K562 (cell line): ENCODE results near the gene ECM1. TPM values are rescaled to one million over a fixed set of nuclear protein-coding genes. Genes with fewer than 3 reads are reported as not detected.
A peak's percentile ranks its signal among the peaks of the same experiment; 100 is the strongest.

Experiments
- FOSL1 ChIP-seq: fragments of 200-800 bp; sonication (Bioruptor generic); conservative IDR thresholded peaks from 2 replicates; pipeline ENCODE4 v1.6.1; 2016; ENCODE audit warnings: missing genetic modification characterization, missing compliant biosample characterization
- JUND ChIP-seq, 2 experiments: IDR thresholded peaks; 2 replicates in 1 of 2; 3 replicates in 1 of 2; pipeline ENCODE4 v1.6.1; 2011; ENCODE audit warnings: borderline replicate concordance in 2 of 2, low read depth in 2 of 2, low read length in 2 of 2, improper control_type of control experiment in 1 of 2, missing biosample characterization in 1 of 2, missing genetic modification characterization in 1 of 2, missing genetic modification reagents in 1 of 2
- TFAP4 ChIP-seq: sonication (generic); formaldehyde crosslinking; IDR thresholded peaks from 2 replicates; pipeline ENCODE4 v1.8.0; 2022; ENCODE audit warnings: missing genetic modification reagents, mild to moderate bottlenecking, moderate library complexity, borderline replicate concordance
- TSHZ1 ChIP-seq: fragments of 250-450 bp; sonication (Bioruptor Pico); IDR thresholded peaks from 2 replicates; pipeline ENCODE4 v1.4.0; 2020; ENCODE audit warnings: mild to moderate bottlenecking, moderate library complexity
- ZBTB7A ChIP-seq: IDR thresholded peaks from 2 replicates; pipeline ENCODE4 v1.6.1; 2011; ENCODE audit warnings: low read depth, mild to moderate bottlenecking, low read length, moderate library complexity, borderline replicate concordance; ENCODE audit not compliant: control insufficient read depth
- polyA plus RNA-seq, 8 experiments: library from polyadenylated mRNA; depleted of rRNA in 4 of 8; stranded (reverse) in 5 of 8; unstranded in 3 of 8; fragments of >200 nt; fragmentation: Nextera tagmentation in 2 of 8; fragmentation: Illumina TruSeq in 1 of 8; extraction: Ambion mirVana in 2 of 8; extraction: Trizol in 1 of 8; gene quantifications; 2 replicates each; pipeline versions ENCODE4 v1.2.1 to v1.2.3, GENCODE V29; 2011 to 2014; ENCODE audit warnings: inconsistent platforms in 1 of 8, missing spikeins in 1 of 8
- total RNA-seq, 7 experiments: library from RNA; depleted of rRNA in 6 of 7; stranded (reverse); fragments of >200 nt in 6 of 7; fragmentation: Illumina TruSeq in 2 of 7; extraction: Trizol in 2 of 7; gene quantifications; 2 replicates each; pipeline versions ENCODE4 v1.2.1 to v1.2.3, GENCODE V29; 2011 to 2021; ENCODE audit warnings: low replicate concordance in 1 of 7

The ECM1 gene
- total and polyA plus RNA-seq, 9 of the 15 experiments (the other 6 are each of a cell fraction or from before 2014, with no cell fraction given) = 6.6 to 52.2 (median 12.8) TPM

- TF ChIP-seq TSHZ1 (CRISPR knock-in tag) (no peak), ZBTB7A (0 out of 2 replicates have a peak, but pooled peaks have one; percentile 33), JUND (IDR thresholded peaks at IDR 0.05; ENCODE audit: borderline replicate concordance, low read depth, low read length) (peak; percentile 87), JUND (tag; IDR thresholded peaks at IDR 0.05; ENCODE audit: borderline replicate concordance, low read depth, low read length) (no peak; the same call in 2 of the 3 replicates), TFAP4 (CRISPR knock-in tag) (peak; percentile 29; the same call in 1 of the 2 replicates), FOSL1 (tag) (peak; percentile 77)
Measured at GRCh38 chr1:150513351-150513791, 5.5 kb downstream of the ECM1 start (continued).
